ENCODE results near the gene CHMP2A.

Gene CHMP2A

DNA sequence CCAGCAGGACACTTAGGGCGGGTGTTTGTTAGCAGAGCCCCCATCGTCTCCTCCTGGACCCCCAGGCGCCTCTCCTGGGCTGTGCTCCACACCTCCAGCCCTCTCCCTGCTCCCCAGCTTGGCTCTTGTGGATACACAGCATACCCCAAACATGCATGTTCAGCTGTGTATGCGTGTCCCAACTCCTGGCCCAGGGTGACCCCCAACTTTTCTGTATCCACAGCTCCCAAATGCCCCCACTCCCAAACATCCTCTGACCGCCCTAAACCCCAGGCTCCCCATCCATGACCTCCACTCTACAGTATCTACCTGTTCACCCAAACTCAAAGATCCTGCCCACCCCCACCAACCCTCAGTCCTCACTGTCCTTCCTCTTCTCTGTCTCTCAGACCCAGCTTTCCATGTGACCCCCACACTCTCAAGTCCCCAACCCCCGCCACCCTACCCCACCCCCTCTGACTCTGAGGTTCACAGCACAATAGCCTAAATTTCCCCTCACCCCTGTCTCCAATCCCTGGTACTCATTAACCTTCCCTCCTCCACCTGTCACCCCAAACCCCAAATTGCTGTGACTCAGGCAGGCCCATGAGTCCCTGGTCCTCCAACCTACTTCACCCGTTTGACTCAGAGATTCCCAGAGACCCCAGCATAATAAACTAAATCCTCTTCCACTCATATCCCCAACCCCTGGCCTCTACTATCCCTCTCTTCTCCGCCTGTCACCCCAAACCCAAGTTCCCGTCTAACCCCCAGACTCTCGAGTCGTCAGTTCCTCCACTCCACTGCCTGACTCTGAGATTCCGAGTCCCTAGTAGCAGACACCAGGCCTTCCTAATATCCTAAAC is 2.5 kb upstream of the CHMP2A start:
- TF ChIP-seq CTCF (IDR thresholded peaks at IDR 0.05; ENCODE audit: control insufficient read depth, extremely low read depth, insufficient read depth) = no peak
- H3K4me3 ChIP-seq (ENCODE audit: low read depth, low read length) = peak overlapping the region; percentile 98
- DNase-seq (ENCODE audit: low read depth) = no peak

DNA sequence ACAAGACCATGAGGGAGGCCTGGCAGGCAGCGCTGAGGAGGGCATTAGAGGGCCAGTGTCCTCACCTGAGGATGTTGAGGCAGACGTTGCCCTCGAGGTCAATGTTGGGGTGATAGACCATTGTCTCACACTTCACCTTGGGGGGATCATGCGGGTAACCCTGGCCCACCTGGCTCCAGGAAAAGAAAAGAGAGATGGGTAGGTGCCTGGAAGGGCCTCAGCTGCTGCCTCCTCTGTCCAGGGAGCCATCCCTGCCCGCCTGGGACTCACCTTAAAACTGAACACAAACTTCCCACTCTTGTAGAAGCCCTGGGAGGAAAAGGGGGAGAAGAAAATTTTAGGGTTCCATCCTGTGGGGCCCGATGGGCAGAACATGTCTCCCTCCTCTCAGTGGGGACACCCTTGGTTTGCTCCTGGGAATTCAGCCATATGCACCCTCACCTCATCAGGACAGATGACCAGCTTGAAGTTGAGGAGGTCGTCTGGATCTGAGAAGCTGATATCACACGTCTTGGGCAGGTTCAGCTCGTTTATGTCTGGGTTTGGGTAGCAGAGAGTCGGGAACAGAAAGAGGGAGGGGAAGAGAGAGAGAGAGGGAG is 1.8 kb upstream of the CHMP2A start:
- no peak for TF ChIP-seq CTCF (IDR thresholded peaks at IDR 0.05; ENCODE audit: control insufficient read depth, extremely low read depth, insufficient read depth)
- H3K4me3 ChIP-seq (ENCODE audit: low read depth, low read length) = peak overlapping the region; percentile 98
- DNase-seq (ENCODE audit: low read depth) = no peak

DNA sequence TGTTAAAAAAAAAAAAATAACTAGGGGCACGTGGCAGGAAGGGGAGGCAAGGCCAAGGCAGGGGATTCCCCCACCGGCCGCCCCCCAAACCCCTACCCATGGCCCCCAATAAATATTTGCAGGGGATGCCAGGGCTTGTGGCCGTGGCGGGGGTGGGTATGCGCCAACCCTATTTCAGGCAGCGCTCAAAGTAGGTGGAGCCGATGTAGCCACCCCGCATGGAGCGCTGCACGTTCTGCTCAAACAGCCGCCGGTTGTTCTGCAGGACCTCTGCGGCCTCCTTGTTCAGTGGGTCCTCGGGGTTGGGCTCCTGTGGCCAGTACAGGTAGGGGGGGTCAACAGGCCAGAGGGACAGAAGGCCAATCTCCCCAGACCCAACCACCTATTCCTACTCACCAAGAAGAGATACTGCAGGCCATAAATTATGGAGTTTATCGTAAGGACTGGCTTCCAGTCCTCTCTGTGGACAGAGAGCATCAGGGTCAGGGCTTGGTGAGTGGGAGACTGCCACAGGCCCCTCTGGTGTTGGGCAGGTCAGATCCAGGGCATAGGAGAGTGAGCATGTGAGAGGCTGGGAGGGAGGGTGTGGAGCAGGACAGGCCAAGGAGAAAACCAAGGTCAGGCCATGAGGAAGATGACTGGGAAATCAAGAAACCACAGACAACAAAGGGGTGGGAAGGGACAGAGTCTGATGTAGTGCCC is 1.2 kb upstream of the CHMP2A start:
- H3K4me3 ChIP-seq (ENCODE audit: low read depth, low read length) = no peak overlapping the region; the same call in 1 of the 2 replicates
- no peak for DNase-seq (ENCODE audit: low read depth)
- no peak for TF ChIP-seq CTCF (IDR thresholded peaks at IDR 0.05; ENCODE audit: control insufficient read depth, extremely low read depth, insufficient read depth)

DNA sequence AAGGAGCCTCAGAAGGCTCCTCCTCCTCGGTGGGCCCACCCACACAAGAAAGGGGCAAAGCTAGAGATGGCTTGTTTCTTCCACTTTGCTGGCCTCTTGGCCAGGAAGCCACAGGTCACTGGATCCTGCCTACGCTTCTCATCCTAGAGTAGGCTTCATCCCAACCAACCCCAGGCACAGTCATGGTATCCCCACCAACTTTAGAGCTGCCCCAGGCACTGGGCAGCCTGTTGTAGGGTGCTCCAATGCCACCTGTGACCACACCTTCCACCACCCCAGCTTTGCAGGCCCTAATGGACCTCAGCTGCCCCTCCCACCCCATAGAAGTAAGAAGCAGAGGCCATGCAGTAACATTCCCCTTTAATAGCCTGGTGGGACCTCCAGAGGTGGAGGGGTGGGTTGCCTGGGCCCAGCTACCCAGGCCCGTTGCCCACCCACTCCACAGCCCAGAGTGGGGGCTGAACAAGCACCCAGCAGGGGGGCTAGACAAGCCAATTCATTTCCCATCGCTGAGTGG is 522 bp upstream of the CHMP2A start:
- no peak for TF ChIP-seq CTCF (IDR thresholded peaks at IDR 0.05; ENCODE audit: control insufficient read depth, extremely low read depth, insufficient read depth)
- peak overlapping the region; percentile 83 for H3K4me3 ChIP-seq (ENCODE audit: low read depth, low read length)
- DNase-seq (ENCODE audit: low read depth) = no peak

DNA sequence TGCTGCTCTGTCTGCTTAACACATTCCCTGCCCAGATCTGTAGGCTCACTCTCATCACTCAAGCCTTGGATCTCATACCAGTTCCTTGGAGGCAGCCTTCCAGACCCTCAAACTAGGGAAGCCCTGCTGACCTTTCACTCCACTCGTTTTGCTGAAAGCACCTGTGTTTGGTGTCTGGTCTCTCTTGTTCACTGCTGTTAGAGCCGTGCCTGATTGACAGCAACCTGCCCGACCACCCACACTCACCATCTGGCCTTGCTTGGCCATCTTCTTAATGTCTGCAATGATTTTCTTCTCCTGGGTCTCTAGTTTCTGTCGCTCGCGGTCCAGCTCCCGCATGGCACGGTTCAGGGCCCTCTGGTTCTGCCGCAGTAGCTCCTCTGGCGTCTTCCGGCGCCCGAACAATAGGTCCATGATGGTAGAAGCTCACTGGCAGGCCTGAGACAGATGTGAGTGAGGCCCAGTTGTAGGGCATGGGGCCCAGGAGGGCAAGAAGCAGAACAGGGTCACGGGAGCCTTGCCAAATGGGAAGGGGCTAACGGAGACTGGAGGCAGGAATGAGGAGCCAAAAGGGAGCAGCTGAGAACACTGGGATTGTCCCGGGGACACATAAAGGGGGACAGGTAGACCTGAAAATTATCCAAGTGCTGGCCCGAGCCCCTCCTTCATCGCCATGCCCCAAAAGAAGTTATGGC is 959 bp downstream of the CHMP2A start:
- TF ChIP-seq CTCF (IDR thresholded peaks at IDR 0.05; ENCODE audit: control insufficient read depth, extremely low read depth, insufficient read depth) = no peak
- DNase-seq (ENCODE audit: low read depth) = no peak

GRCh38 chr19:58552655-58553054 is 2.2 kb downstream of the CHMP2A start:
- no peak for TF ChIP-seq CTCF (IDR thresholded peaks at IDR 0.05; ENCODE audit: control insufficient read depth, extremely low read depth, insufficient read depth)
- DNase-seq (ENCODE audit: low read depth) = no peak
- no peak overlapping the region for H3K4me3 ChIP-seq (ENCODE audit: low read depth, low read length)

More for the DNA sequence above, 959 bp downstream of the CHMP2A start:
- peak overlapping the region; percentile 83 for H3K4me3 ChIP-seq (ENCODE audit: low read depth, low read length)
